Erythroblast (primary cell): ENCODE data around the gene NCAM2.

ENCODE experiments used
- GATA1 ChIP-seq: IDR thresholded peaks from 2 replicates; pipeline ENCODE4 v1.6.1; 2011; ENCODE audit warnings: low read depth, mild to moderate bottlenecking, control low read depth, low read length, moderate library complexity
- POLR2A ChIP-seq: IDR thresholded peaks from 2 replicates; pipeline ENCODE4 v1.6.1; 2011; ENCODE audit warnings: mild to moderate bottlenecking, low read length

DNA sequence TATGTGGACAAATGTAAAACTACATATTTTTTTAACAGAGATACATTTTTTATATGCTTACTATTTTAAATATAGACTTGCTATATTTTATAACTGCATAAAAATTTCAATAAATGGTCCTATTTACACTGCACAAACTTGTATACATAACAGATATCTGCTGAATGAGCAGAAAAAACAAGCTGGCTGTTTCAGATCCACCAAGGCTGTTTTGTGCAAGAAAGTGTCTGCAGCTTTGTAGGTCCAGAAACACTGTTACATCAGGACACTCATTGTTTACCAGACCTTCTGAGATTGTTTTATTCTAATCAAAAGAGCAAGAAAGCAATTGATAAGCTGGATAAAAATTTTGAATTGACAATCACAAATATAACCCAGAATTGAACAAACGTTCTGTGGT, 99.3 kb downstream of the NCAM2 start:
- TF ChIP-seq POLR2A = no peak
- no peak for TF ChIP-seq GATA1
